ENCODE data around the gene SLC7A10.

SLC7A10 gene

GRCh38 chr19:33239223-33239975 is 13.7 kb upstream of the SLC7A10 start:
- Histone ChIP-seq H2AFZ (ENCODE audit: low read length) (no peak overlapping the region), H3F3A (ENCODE audit: insufficient read depth, low read length) (no peaks in the 10 kb centered on the region), H3K4me1 (ENCODE audit: insufficient read depth, low read length, severe bottlenecking) (no peaks in the 10 kb centered on the region), H3K27ac (ENCODE audit: low read depth, low read length, poor library complexity, severe bottlenecking) (no peak overlapping the region), H4K20me1 (ENCODE audit: insufficient read depth, low read length) (no peaks in the 10 kb centered on the region), H3K9ac (ENCODE audit: low read length) (no peak overlapping the region), H3K79me2 (ENCODE audit: insufficient read depth, low read length) (no peaks in the 10 kb centered on the region), H3K9me2 (ENCODE audit: low read depth, low read length) (no peaks in the 10 kb centered on the region), H3K4me3 (ENCODE audit: low read depth, low read length, poor library complexity, severe bottlenecking) (no peak overlapping the region), H3K9me3 (ENCODE audit: low read length) (no peaks in the 10 kb centered on the region), H3K4me2 (ENCODE audit: low read length) (no peak overlapping the region), H3K36me3 (ENCODE audit: insufficient read depth, low read length) (no peaks in the 10 kb centered on the region), H3K27me3 (ENCODE audit: insufficient read depth, low read length) (no peaks in the 10 kb centered on the region)
- TF ChIP-seq EZH2 (IDR thresholded peaks at IDR 0.05; ENCODE audit: borderline replicate concordance, low read length) (no peak), CTCF (IDR thresholded peaks at IDR 0.05; ENCODE audit: low read length) (no peak)

DNA sequence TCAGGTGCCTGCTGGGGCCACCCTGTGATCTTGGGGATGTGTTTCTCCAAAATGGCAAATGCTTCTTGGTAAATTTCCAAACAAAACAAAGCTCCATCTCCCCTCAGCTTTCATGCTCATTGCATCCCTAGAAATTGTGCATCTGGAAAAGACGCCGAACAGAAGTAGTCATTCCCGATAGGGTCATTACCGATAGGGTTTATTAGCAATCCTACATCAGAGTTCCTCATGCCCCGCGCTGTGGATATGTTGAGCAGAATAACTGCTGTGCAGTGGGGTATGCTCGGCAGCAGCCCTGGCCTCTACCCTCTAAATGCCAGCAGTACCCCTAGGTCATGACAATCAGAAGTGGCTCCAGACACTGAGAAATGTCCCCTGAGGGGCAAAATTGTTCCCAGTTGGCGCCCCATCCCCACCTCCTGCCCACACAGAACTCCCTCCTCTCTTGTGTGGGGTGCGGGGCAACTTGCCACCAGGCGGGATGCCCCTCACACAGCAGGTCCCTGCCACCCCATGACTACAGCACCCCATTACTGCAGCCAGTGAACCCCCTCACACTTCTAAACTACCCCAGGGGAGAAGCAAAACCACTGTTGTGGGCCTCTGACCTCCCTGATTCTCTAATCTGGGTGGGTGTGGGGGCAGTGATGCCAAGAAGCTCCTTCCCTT is 13.0 kb upstream of the SLC7A10 start:
- Histone ChIP-seq H3K27ac (ENCODE audit: low read depth, low read length, poor library complexity, severe bottlenecking) (no peak overlapping the region), H3K4me1 (ENCODE audit: insufficient read depth, low read length, severe bottlenecking) (no peaks in the 10 kb centered on the region)

DNA sequence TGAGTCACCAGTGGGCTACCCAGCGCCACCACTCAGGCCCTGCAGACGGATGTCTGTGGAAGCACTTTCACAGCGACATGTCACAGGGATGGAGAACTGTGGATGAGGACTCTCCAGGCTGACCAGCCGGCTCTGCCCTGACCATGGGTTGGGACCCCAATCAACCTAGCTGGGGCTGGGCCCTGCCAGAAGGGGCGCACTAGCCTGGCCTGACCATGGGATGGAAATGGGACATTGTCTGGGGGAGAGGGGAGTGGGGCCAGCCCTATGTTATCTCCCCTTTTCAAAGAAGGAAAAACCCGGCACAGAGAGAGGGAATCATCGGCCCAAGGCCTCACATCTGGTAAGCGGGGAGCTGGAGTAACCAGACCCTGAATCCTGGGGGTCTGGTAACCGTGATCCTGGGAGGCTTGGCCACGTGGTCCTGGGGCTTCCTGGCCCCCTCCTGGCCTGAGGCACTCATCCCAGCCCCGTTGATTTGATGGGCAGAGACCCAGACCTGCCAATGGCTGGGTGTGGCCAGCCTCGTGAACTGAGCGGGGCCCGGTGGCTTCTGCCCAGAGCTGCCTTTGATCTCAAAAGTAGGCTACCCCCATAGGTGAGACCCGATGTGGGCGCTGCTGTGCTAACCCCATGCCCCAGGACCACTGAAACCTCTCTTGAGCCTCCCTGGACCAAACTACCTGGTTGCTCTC is 11.2 kb upstream of the SLC7A10 start:
- Histone ChIP-seq H3K9me3 (ENCODE audit: low read length) (no peaks in the 10 kb centered on the region), H3K4me3 (ENCODE audit: low read depth, low read length, poor library complexity, severe bottlenecking) (no peak overlapping the region), H3K4me1 (ENCODE audit: insufficient read depth, low read length, severe bottlenecking) (no peaks in the 10 kb centered on the region), H2AFZ (ENCODE audit: low read length) (no peak overlapping the region), H4K20me1 (ENCODE audit: insufficient read depth, low read length) (no peaks in the 10 kb centered on the region), H3F3A (ENCODE audit: insufficient read depth, low read length) (no peaks in the 10 kb centered on the region), H3K79me2 (ENCODE audit: insufficient read depth, low read length) (no peaks in the 10 kb centered on the region), H3K9ac (ENCODE audit: low read length) (no peak overlapping the region), H3K4me2 (ENCODE audit: low read length) (no peak overlapping the region), H3K27ac (ENCODE audit: low read depth, low read length, poor library complexity, severe bottlenecking) (no peak overlapping the region), H3K36me3 (ENCODE audit: insufficient read depth, low read length) (no peaks in the 10 kb centered on the region), H3K9me2 (ENCODE audit: low read depth, low read length) (no peaks in the 10 kb centered on the region), H3K27me3 (ENCODE audit: insufficient read depth, low read length) (no peaks in the 10 kb centered on the region; the same call in 1 of the 2 replicates)
- TF ChIP-seq EZH2 (IDR thresholded peaks at IDR 0.05; ENCODE audit: borderline replicate concordance, low read length): no peak
- no peak for TF ChIP-seq CTCF (IDR thresholded peaks at IDR 0.05; ENCODE audit: low read length)

More for the DNA sequence above, 13.0 kb upstream of the SLC7A10 start:
- H3F3A ChIP-seq (ENCODE audit: insufficient read depth, low read length): no peaks in the 10 kb centered on the region
- no peaks in the 10 kb centered on the region for H3K9me2 ChIP-seq (ENCODE audit: low read depth, low read length)
- no peak overlapping the region for H2AFZ ChIP-seq (ENCODE audit: low read length)
- H3K4me3 ChIP-seq (ENCODE audit: low read depth, low read length, poor library complexity, severe bottlenecking): no peak overlapping the region
- H3K36me3 ChIP-seq (ENCODE audit: insufficient read depth, low read length): no peaks in the 10 kb centered on the region
- no peaks in the 10 kb centered on the region for H3K27me3 ChIP-seq (ENCODE audit: insufficient read depth, low read length)
- no peaks in the 10 kb centered on the region for H3K79me2 ChIP-seq (ENCODE audit: insufficient read depth, low read length)
- no peaks in the 10 kb centered on the region for H3K9me3 ChIP-seq (ENCODE audit: low read length)
- no peak for TF ChIP-seq EZH2 (IDR thresholded peaks at IDR 0.05; ENCODE audit: borderline replicate concordance, low read length)
- TF ChIP-seq CTCF (IDR thresholded peaks at IDR 0.05; ENCODE audit: low read length): no peak
- H3K9ac ChIP-seq (ENCODE audit: low read length): no peak overlapping the region
- H4K20me1 ChIP-seq (ENCODE audit: insufficient read depth, low read length): no peaks in the 10 kb centered on the region
- no peak overlapping the region for H3K4me2 ChIP-seq (ENCODE audit: low read length)

All from OCI-LY1 (cell line).